Measurements from ENCODE around the gene HACD2.

HACD2 gene

DNA sequence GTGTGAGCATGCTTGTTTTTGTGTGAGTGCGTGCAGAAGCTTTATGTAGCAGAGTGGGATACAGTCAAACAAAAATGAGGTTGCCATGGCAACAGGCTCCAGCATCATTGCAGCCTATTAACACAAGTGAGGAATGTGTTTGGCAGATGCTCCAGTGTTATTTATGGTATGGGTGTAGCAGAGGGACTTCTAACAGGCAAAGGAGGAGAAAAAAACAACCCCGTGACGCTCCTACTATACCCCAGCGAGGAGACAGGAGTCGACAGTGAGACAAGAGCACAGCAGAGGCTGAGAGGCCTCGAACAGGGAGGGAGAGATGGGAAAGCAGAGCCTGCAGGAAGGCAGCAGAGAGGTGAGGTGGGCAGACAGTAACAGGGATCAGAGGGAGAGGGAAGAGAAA, 140.8 kb downstream of the HACD2 start:
- 71 to 75% methylated on average over 6 of the region's 6 CpGs for WGBS, 2 experiments
- peaks cover 5% of the 10 kb centered on the region for H3K4me1 ChIP-seq (ENCODE audit: control insufficient read depth, insufficient read depth, low read length)
- H3K36me3 ChIP-seq (ENCODE audit: control insufficient read depth, insufficient read depth, low read length) = no peaks in the 10 kb centered on the region
- no peak overlapping the region for H3K27ac ChIP-seq (ENCODE audit: insufficient read depth, low read depth, low read length, poor library complexity, severe bottlenecking)
- H3K9me3 ChIP-seq (ENCODE audit: control insufficient read depth, low read length) = no peaks in the 10 kb centered on the region
- peaks cover 39% of the 10 kb centered on the region for H3K27me3 ChIP-seq (ENCODE audit: control insufficient read depth, insufficient read depth, low read length, poor library complexity, severe bottlenecking)
- H3K4me3 ChIP-seq (ENCODE audit: insufficient read depth, low read depth, low read length) = no peak overlapping the region

DNA sequence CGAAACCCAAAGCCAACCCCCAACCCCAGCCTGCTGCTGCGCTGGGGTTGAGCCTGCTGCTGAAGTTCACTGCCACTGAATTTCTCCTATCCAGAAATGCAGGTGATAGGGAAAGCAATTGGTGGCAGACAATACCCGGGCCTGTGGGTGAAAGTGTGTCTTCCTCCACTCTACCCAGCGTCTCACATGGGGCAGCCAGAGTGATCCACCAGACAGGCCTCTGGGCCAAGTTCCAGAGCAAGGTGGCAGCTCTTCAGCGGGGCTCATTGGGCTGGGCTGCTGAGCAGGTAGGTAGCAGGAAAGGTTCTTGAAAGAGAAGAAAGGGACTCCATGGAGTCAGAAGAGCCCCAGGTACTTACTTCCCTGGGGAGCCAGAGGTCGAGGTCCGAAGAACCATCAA, 141.9 kb downstream of the HACD2 start:
- H3K27me3 ChIP-seq (ENCODE audit: control insufficient read depth, insufficient read depth, low read length, poor library complexity, severe bottlenecking) = peaks cover 28% of the 10 kb centered on the region
- no peak overlapping the region for H3K27ac ChIP-seq (ENCODE audit: insufficient read depth, low read depth, low read length, poor library complexity, severe bottlenecking)
- H3K4me1 ChIP-seq (ENCODE audit: control insufficient read depth, insufficient read depth, low read length) = peaks cover 5% of the 10 kb centered on the region
- H3K36me3 ChIP-seq (ENCODE audit: control insufficient read depth, insufficient read depth, low read length) = no peaks in the 10 kb centered on the region
- H3K4me3 ChIP-seq (ENCODE audit: insufficient read depth, low read depth, low read length) = no peak overlapping the region
- WGBS, 2 experiments = 93 to 94% methylated on average over 7 of the region's 7 CpGs
- H3K9me3 ChIP-seq (ENCODE audit: control insufficient read depth, low read length) = no peaks in the 10 kb centered on the region

DNA sequence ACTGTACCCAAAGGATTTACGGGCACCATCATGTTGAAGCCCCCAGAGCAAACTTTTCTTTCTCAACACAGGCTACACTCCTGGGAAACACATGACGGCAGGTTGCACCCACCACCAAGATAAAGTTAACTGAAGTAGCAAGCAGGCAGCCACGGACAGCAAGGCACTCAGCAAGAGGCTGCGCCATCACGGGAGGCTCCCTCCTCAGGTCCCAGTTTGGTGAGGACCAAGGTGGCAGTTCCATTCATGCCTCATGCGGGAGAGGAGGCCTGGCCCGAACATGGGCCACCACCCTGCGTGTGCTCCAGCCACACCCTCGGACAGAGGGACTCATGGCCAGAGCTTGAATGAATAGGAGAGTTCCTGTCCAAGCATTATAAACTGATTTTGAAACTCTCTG, 142.7 kb downstream of the HACD2 start:
- H3K4me3 ChIP-seq (ENCODE audit: insufficient read depth, low read depth, low read length) = no peak overlapping the region
- H3K27ac ChIP-seq (ENCODE audit: insufficient read depth, low read depth, low read length, poor library complexity, severe bottlenecking) = no peak overlapping the region
- H3K9me3 ChIP-seq (ENCODE audit: control insufficient read depth, low read length) = no peaks in the 10 kb centered on the region
- peaks cover 20% of the 10 kb centered on the region for H3K27me3 ChIP-seq (ENCODE audit: control insufficient read depth, insufficient read depth, low read length, poor library complexity, severe bottlenecking)
- H3K4me1 ChIP-seq (ENCODE audit: control insufficient read depth, insufficient read depth, low read length) = peaks cover 5% of the 10 kb centered on the region
- 93 to 95% methylated on average over 9 of the region's 9 CpGs for WGBS, 2 experiments
- H3K36me3 ChIP-seq (ENCODE audit: control insufficient read depth, insufficient read depth, low read length) = no peaks in the 10 kb centered on the region
